ENCODE measurements around the gene ERICH6B. TPM values are rescaled to one million over a fixed set of nuclear protein-coding genes. Genes with fewer than 3 reads are reported as not detected.

Gene ERICH6B
- total RNA-seq, 4 donors from 2014 or later: not detected

- TF ChIP-seq, protein P1, sequence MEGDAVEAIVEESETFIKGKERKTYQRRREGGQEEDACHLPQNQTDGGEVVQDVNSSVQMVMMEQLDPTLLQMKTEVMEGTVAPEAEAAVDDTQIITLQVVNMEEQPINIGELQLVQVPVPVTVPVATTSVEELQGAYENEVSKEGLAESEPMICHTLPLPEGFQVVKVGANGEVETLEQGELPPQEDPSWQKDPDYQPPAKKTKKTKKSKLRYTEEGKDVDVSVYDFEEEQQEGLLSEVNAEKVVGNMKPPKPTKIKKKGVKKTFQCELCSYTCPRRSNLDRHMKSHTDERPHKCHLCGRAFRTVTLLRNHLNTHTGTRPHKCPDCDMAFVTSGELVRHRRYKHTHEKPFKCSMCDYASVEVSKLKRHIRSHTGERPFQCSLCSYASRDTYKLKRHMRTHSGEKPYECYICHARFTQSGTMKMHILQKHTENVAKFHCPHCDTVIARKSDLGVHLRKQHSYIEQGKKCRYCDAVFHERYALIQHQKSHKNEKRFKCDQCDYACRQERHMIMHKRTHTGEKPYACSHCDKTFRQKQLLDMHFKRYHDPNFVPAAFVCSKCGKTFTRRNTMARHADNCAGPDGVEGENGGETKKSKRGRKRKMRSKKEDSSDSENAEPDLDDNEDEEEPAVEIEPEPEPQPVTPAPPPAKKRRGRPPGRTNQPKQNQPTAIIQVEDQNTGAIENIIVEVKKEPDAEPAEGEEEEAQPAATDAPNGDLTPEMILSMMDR (IDR thresholded peaks at IDR 0.05): no peak
- Histone ChIP-seq H3K9me3 (no peaks in the 10 kb centered on the region), H3K36me3 (peaks cover 0 to 4% (median 0%) of the 10 kb centered on the region in 3 donors), H3K4me3 (no peak overlapping the region), H3K27ac (no peak overlapping the region), H3K4me1 (no peaks in the 10 kb centered on the region), H3K27me3 (no peaks in the 10 kb centered on the region)
- no peak for DNase-seq (ENCODE audit: low spot score in 2 of 2)
- 77 to 78% methylated on average over 5 of the region's 5 CpGs for WGBS, 2 donors
These were observed 72.7 kb downstream of the ERICH6B start for GRCh38 chr13:45542878-45543277.

DNA sequence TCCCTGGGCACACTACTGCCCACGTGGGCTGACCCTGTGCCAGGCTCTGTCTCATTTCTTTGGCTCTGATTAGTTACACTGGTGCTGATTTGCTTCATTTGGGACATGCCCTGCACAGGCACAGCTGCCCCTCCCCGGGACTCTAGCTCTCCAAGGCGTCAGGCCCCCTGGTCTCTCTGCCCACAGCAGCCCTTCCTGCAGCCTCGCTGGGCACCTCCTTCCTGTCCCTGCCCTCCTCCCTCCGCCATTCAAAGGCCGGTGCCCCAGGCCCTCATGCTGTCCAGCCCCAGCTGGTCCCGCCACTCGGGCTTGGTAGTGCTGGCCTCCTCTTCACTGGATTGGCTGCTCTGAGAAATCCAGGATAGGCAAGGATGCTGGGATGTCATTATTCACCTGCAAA lies 73.1 kb downstream of the ERICH6B start:
- WGBS, 2 donors: 66 to 72% methylated on average over 6 to 8 of the region's 8 CpGs
- TF ChIP-seq EP300 (IDR thresholded peaks at IDR 0.05): no peak
- no peak for TF ChIP-seq POLR2A (IDR thresholded peaks at IDR 0.05)
- TF ChIP-seq, protein P1 (IDR thresholded peaks at IDR 0.05): no peak
- DNase-seq (ENCODE audit: low spot score in 2 of 2): no peak
- no peak overlapping the region for H3K4me3 ChIP-seq
- H3K27ac ChIP-seq: no peak overlapping the region
- peaks cover 0 to 4% (median 0%) of the 10 kb centered on the region in 3 donors for H3K36me3 ChIP-seq
- no peaks in the 10 kb centered on the region for H3K4me1 ChIP-seq
- no peaks in the 10 kb centered on the region for H3K9me3 ChIP-seq
- no peaks in the 10 kb centered on the region for H3K27me3 ChIP-seq

- H3K4me1 ChIP-seq: no peaks in the 10 kb centered on the region
- peaks cover 0 to 4% (median 0%) of the 10 kb centered on the region in 3 donors for H3K36me3 ChIP-seq
- no peak overlapping the region for H3K4me3 ChIP-seq
- no peak for TF ChIP-seq EP300 (IDR thresholded peaks at IDR 0.05)
- TF ChIP-seq POLR2A (IDR thresholded peaks at IDR 0.05): no peak
- TF ChIP-seq, protein P1 (IDR thresholded peaks at IDR 0.05): no peak
- no peak for DNase-seq (ENCODE audit: low spot score in 2 of 2)
- WGBS, 2 donors: 82 to 84% methylated on average over 7 of the region's 11 CpGs
- no peaks in the 10 kb centered on the region for H3K9me3 ChIP-seq
- H3K27ac ChIP-seq: no peak overlapping the region
- no peaks in the 10 kb centered on the region for H3K27me3 ChIP-seq
These were observed 73.7 kb downstream of the ERICH6B start for GRCh38 chr13:45541806-45542205.

DNA sequence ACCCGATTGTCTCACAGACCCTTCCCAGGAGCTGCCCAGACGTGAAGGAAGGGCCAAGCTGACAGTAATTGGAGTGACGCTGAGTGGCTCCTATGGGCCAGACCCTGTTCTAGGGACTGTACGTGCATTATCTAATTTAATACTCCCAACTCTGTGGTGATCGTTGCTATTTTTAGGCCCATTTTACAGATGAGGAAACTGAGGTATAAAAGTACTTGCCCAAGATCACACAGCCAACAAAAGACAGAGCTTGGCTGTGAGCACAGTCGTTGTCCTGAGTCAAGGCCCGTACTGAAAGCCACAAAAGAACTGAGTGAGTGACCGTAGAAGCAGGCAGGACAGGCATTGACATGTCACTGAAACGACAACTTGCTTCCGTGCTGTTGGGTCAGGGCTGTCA lies 74.7 kb downstream of the ERICH6B start:
- Histone ChIP-seq H3K9me3 (no peaks in the 10 kb centered on the region), H3K27ac (no peak overlapping the region), H3K4me1 (no peaks in the 10 kb centered on the region), H3K4me3 (no peak overlapping the region), H3K36me3 (peaks cover 0 to 11% (median 1%) of the 10 kb centered on the region in 3 donors), H3K27me3 (no peaks in the 10 kb centered on the region)
- TF ChIP-seq POLR2A (IDR thresholded peaks at IDR 0.05): no peak
- TF ChIP-seq, protein P1 (IDR thresholded peaks at IDR 0.05): no peak
- no peak for TF ChIP-seq EP300 (IDR thresholded peaks at IDR 0.05)
- DNase-seq (ENCODE audit: low spot score in 2 of 2): no peak
- 89 to 91% methylated on average over 10 of the region's 10 CpGs for WGBS, 2 donors

DNA sequence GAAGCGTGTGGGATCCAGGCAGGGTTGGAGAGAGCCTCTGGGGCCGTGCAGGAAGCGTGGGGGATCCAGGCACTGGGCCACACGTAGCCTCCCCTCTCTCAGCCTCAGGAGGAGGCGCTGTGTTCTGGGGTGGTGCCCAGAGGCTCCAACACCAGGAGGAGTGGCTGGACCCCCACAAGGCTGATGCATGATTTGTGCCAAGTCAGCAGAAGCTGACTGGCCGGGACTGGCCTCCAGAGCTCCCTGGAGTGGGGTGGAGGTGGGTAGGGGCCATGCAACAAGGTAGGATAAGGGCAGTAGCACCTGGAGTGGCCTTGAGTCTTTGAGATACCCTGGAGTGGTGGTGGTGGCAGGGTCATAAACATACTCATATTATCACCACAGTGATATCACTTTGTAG lies 75.3 kb downstream of the ERICH6B start:
- H3K4me3 ChIP-seq: no peak overlapping the region
- no peaks in the 10 kb centered on the region for H3K27me3 ChIP-seq
- H3K36me3 ChIP-seq: peaks cover 0 to 18% (median 5%) of the 10 kb centered on the region in 3 donors
- TF ChIP-seq EP300 (IDR thresholded peaks at IDR 0.05) (no peak), POLR2A (IDR thresholded peaks at IDR 0.05) (no peak)
- TF ChIP-seq, protein P1 (IDR thresholded peaks at IDR 0.05): no peak
- H3K9me3 ChIP-seq: no peaks in the 10 kb centered on the region
- H3K4me1 ChIP-seq: no peaks in the 10 kb centered on the region
- no peak for DNase-seq (ENCODE audit: low spot score in 2 of 2)
- H3K27ac ChIP-seq: no peak overlapping the region
- 68 to 76% methylated on average over 4 to 5 of the region's 6 CpGs for WGBS, 2 donors
